Measurements from ENCODE around the gene ZBTB3.

Gene ZBTB3

GRCh38 chr11:62753736-62754603, at the start of gene ZBTB3:
ZBTB3 (minus strand) TSS chr11:62754160; CDS start chr11:62753664, 496 bp downstream.
- no peak for TF ChIP-seq JUND (IDR thresholded peaks at IDR 0.05; ENCODE audit: low read depth)
- peak; percentile 97 to 100 for DNase-seq (ENCODE audit: low read depth in 1 of 2, low spot score in 1 of 2)
- in situ Hi-C loops (cut with HindIII; ENCODE audit: low pct_unique_long_range_greater_than_20kb, low sequenced_read_pairs) = no loop called here

DNA sequence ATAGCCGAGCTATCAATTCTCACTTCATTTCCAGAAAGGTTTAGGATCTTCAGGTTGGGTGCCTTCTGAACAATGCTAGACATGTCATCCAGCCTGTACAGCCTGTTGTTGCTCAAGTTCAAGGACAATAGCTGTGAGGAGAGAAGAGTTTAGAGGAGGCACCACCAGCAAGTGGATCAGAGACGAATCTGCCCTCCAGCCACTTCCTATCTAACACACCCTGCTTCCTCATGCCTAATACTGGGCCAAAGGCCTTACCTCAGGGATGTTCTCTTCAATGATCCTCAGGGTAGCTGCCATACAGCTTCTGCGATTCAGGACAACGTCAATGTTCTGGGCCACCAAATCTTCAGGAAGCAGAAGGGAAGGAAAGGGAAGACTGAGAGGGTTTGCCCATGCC, 47.1 kb upstream of the ZBTB3 start:
- TF ChIP-seq JUND (IDR thresholded peaks at IDR 0.05; ENCODE audit: low read depth) = no peak
- in situ Hi-C loops (cut with HindIII; ENCODE audit: low pct_unique_long_range_greater_than_20kb, low sequenced_read_pairs) = no loop called here
- DNase-seq (ENCODE audit: low read depth in 1 of 2, low spot score in 1 of 2) = no peak

DNA sequence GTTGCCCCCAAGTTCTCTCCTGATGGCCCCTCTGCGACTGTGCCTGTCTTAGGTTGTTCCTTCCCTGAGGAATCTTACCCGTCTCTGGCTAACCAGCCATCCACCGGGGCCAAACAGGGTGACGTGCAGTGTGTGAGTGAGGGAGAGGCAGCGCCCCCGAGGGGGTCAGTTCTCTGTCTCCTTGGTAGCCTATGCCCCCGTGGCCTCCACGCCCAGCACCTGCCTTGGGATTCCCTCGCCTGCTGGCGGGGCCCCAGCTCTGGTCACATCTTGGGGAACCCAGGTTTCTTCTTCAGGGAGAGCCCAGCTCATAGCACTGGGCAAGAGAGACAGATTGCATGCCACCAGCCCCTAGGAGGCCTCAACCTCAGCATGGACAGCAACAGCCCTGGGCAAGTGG, 45.5 kb upstream of the ZBTB3 start:
- TF ChIP-seq JUND (IDR thresholded peaks at IDR 0.05; ENCODE audit: low read depth) = no peak
- in situ Hi-C loops (cut with HindIII; ENCODE audit: low pct_unique_long_range_greater_than_20kb, low sequenced_read_pairs) = no loop called here
- DNase-seq (ENCODE audit: low read depth in 1 of 2, low spot score in 1 of 2) = no peak

GRCh38 chr11:62796281-62796680, 42.3 kb upstream of the ZBTB3 start:
- TF ChIP-seq JUND (IDR thresholded peaks at IDR 0.05; ENCODE audit: low read depth) = no peak

DNA sequence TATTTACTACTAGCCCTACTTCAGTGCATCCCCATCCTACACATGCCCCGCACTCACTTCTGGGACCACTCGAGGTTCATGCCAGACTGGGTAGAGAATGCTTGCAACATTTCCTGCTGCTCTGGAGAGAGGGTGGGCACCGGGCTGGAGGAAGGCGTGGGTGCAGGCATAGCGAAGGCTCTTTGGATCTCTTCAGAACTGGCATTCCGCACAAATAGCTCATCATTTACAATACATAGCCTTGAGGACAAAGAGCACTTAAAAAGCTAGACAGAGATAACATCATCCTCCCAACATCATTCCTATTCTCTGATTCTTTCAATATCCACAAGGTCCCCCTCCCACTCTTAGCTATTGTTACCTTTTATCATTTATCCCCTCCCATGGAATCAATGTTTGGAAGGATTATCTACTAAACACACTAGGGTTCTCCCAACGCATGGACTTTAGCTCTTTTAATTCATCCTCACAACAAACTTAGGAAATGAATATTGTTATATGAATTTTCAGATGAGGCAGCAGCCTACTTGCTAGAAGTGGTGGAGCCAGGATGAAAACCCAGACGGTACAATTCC, 40.3 kb upstream of the ZBTB3 start:
- in situ Hi-C loops (cut with HindIII; ENCODE audit: low pct_unique_long_range_greater_than_20kb, low sequenced_read_pairs) = no loop called here
- DNase-seq (ENCODE audit: low read depth in 1 of 2, low spot score in 1 of 2) = no peak
- no peak for TF ChIP-seq JUND (IDR thresholded peaks at IDR 0.05; ENCODE audit: low read depth)

More at GRCh38 chr11:62796281-62796680, 42.3 kb upstream of the ZBTB3 start:
- in situ Hi-C loops (cut with HindIII; ENCODE audit: low pct_unique_long_range_greater_than_20kb, low sequenced_read_pairs) = no loop called here
- no peak for DNase-seq (ENCODE audit: low read depth in 1 of 2, low spot score in 1 of 2)

GRCh38 chr11:62792202-62792575, 38.2 kb upstream of the ZBTB3 start:
- in situ Hi-C loops (cut with HindIII; ENCODE audit: low pct_unique_long_range_greater_than_20kb, low sequenced_read_pairs) = no loop called here
- no peak for TF ChIP-seq JUND (IDR thresholded peaks at IDR 0.05; ENCODE audit: low read depth)
- no peak for DNase-seq (ENCODE audit: low read depth in 1 of 2, low spot score in 1 of 2)

GRCh38 chr11:62791501-62792201, 37.7 kb upstream of the ZBTB3 start, which contains the start of gene TMEM223:
TMEM223 (minus strand) TSS chr11:62792006; CDS start chr11:62791994, 12 bp downstream.
- in situ Hi-C loops (cut with HindIII; ENCODE audit: low pct_unique_long_range_greater_than_20kb, low sequenced_read_pairs) = no loop called here
- no peak for TF ChIP-seq JUND (IDR thresholded peaks at IDR 0.05; ENCODE audit: low read depth)
- DNase-seq (ENCODE audit: low read depth in 1 of 2, low spot score in 1 of 2) = peak; percentile 79 to 92

DNA sequence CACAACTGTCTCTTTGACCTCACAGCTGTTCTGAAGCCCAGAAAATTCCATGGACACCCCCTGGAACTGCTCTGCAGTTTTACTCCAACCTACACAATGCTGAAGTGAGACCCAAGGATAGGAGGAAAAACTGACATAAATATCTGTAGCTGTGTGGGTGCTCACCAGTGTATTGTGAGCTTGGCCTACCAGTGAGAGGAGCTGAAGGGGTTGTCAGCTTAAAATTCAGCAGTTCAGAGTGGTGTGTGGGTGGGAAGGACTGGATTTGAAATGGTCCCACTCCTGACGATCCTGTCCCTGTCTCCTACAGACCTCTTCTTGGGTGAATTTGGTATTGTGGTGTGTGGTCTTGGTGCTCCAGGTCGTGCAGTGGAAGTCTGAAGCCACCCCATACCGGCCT, 35.6 kb upstream of the ZBTB3 start:
- DNase-seq (ENCODE audit: low read depth in 1 of 2, low spot score in 1 of 2) = no peak
- TF ChIP-seq JUND (IDR thresholded peaks at IDR 0.05; ENCODE audit: low read depth) = no peak
- in situ Hi-C loops (cut with HindIII; ENCODE audit: low pct_unique_long_range_greater_than_20kb, low sequenced_read_pairs) = no loop called here

- TF ChIP-seq JUND (IDR thresholded peaks at IDR 0.05; ENCODE audit: low read depth) = no peak
- no peak for DNase-seq (ENCODE audit: low read depth in 1 of 2, low spot score in 1 of 2)
- in situ Hi-C loops (cut with HindIII; ENCODE audit: low pct_unique_long_range_greater_than_20kb, low sequenced_read_pairs) = no loop called here
Measured at GRCh38 chr11:62788991-62789390, 35.0 kb upstream of the ZBTB3 start.

DNA sequence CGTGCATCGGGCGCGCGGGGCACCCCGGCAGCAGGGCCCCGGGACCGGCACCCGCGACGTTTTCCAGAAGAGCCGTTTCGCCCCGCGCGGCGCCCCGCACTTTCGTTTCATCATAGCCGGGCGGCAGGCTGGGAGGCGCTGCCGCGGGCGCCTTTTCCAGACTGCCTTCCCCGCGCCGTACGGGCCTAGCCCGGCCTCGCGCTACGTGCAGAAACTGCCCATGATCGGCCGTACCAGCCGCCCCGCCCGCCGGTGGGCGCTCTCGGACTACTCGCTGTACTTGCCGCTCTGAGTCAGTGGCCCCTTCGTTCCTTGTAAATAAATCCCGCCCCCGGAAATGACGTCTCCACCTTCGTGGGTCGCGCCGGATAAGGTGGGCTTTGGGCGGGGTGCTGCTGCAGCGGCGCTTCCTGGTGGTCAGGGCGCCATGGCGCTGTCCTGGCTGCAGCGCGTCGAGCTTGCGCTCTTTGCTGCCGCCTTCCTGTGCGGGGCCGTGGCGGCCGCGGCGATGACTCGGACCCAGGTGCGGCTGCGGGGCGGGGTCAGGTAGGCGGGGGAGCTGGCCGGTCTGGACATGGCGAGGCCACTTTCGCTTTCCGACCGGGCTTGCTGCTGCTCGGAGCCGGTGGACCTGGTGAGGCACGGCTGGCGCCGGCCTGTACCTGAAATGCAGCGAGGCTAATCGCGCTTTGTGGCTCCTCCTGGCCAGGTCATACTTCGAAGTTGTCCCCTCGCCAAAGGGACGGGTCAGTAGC, 33.2 kb upstream of the ZBTB3 start, which contains the start of gene TMEM179B:
Gene TMEM179B (plus strand): TSS at position 398 of the 755 bp plus-strand sequence. CDS start 30 bp downstream, at position 428.
- TF ChIP-seq JUND (IDR thresholded peaks at IDR 0.05; ENCODE audit: low read depth) = peak; percentile 24; the same call in 1 of the 2 replicates
- in situ Hi-C loops (cut with HindIII; ENCODE audit: low pct_unique_long_range_greater_than_20kb, low sequenced_read_pairs) = no loop called here
- peak; percentile 95 to 99 for DNase-seq (ENCODE audit: low read depth in 1 of 2, low spot score in 1 of 2)

GRCh38 chr11:62786318-62787004, 32.5 kb upstream of the ZBTB3 start:
- in situ Hi-C loops (cut with HindIII; ENCODE audit: low pct_unique_long_range_greater_than_20kb, low sequenced_read_pairs) = no loop called here
- DNase-seq (ENCODE audit: low read depth in 1 of 2, low spot score in 1 of 2) = peak; percentile 93 to 94
- no peak for TF ChIP-seq JUND (IDR thresholded peaks at IDR 0.05; ENCODE audit: low read depth)
